NCI-H446 treated with DMSO at 0.1 percent for 48 hours (cell line): ENCODE results near the gene PARVB.

ENCODE experiments used
- DNase-seq: peaks from one replicate; lab custom pipeline; 2025; lab: John Stamatoyannopoulos, UW

PARVB gene

GRCh38 chr22:44024288-44024921 lies at the start of gene PARVB:
TSS of gene PARVB (plus strand) at chr22:44024302. CDS start at chr22:44024340, 38 bp downstream.
- DNase-seq, result no peak

- no peak for DNase-seq
Measured at GRCh38 chr22:43975041-43975440, 49.1 kb upstream of the PARVB start.

GRCh38 chr22:43976861-43977795 lies 47.0 kb upstream of the PARVB start:
- no peak for DNase-seq

GRCh38 chr22:43978558-43978957 lies 45.5 kb upstream of the PARVB start:
- no peak for DNase-seq

- no peak for DNase-seq
Measured at GRCh38 chr22:43980579-43980978, 43.5 kb upstream of the PARVB start.

- no peak for DNase-seq
Measured at GRCh38 chr22:43980996-43981395, 43.1 kb upstream of the PARVB start.

GRCh38 chr22:43983808-43984207 lies 40.3 kb upstream of the PARVB start:
- no peak for DNase-seq

GRCh38 chr22:43985532-43985931 lies 38.6 kb upstream of the PARVB start:
- no peak for DNase-seq

- no peak for DNase-seq
Measured at GRCh38 chr22:43988116-43988820, 35.8 kb upstream of the PARVB start.

GRCh38 chr22:43988960-43989359 lies 35.1 kb upstream of the PARVB start:
- no peak for DNase-seq

- no peak for DNase-seq
Measured at GRCh38 chr22:43990044-43990443, 34.1 kb upstream of the PARVB start.

- no peak for DNase-seq
Measured at GRCh38 chr22:43991316-43992020, 32.6 kb upstream of the PARVB start.

GRCh38 chr22:43992331-43992821 lies 31.7 kb upstream of the PARVB start:
- no peak for DNase-seq

GRCh38 chr22:43993072-43993760 lies 30.9 kb upstream of the PARVB start:
- no peak for DNase-seq

- DNase-seq, result no peak
Measured at GRCh38 chr22:43994006-43994405, 30.1 kb upstream of the PARVB start.

- no peak for DNase-seq
Measured at GRCh38 chr22:43994416-43994815, 29.7 kb upstream of the PARVB start.

- DNase-seq, result no peak
Measured at GRCh38 chr22:43995057-43995685, 28.9 kb upstream of the PARVB start.

- no peak for DNase-seq
Measured at GRCh38 chr22:43995798-43996169, 28.3 kb upstream of the PARVB start.

GRCh38 chr22:43996170-43996980 lies 27.7 kb upstream of the PARVB start:
- DNase-seq, result no peak

GRCh38 chr22:43996981-43997265 lies 27.2 kb upstream of the PARVB start:
- no peak for DNase-seq
